GM23338 (cell line): ENCODE data around the gene KANK4.

Source experiments
- CREB1 ChIP-seq: fragments of 250-450 bp; sonication (Bioruptor Pico); IDR thresholded peaks from 2 replicates; pipeline ENCODE4 v1.5.0; 2020; ENCODE audit warnings: low read depth, mild to moderate bottlenecking, moderate library complexity
- EZH2 ChIP-seq: fragments of 200-600 bp; sonication (generic); IDR thresholded peaks from one replicate; pipeline ENCODE4 v1.8.0; 2017; ENCODE audit warnings: antibody characterized with exemption, mild to moderate bottlenecking, low read depth; ENCODE audit not compliant: unreplicated experiment
- EZH2phosphoT487 ChIP-seq: fragments of 200-600 bp; sonication (generic); IDR thresholded peaks from one replicate; pipeline ENCODE4 v1.8.1; 2018; ENCODE audit warnings: antibody characterized with exemption; ENCODE audit not compliant: unreplicated experiment
- NANOG ChIP-seq: IDR thresholded peaks from 2 replicates; pipeline ENCODE4 v1.6.1; 2016; ENCODE audit warnings: antibody characterized with exemption, borderline replicate concordance
- POLR2AphosphoS5 ChIP-seq: IDR thresholded peaks from 2 replicates; pipeline ENCODE4 v1.6.1; 2016; ENCODE audit warnings: antibody characterized with exemption, low read depth
- ZNF331 ChIP-seq: fragments of 250-450 bp; sonication (Bioruptor Pico); IDR thresholded peaks from 2 replicates; pipeline ENCODE4 v1.5.0; 2020; ENCODE audit warnings: low read depth, mild to moderate bottlenecking, moderate library complexity
- TF ChIP-seq, protein P1 (sequence below), 2 experiments: fragments of 200-600 bp in 1 of 2; sonication (generic) in 1 of 2; conservative IDR thresholded peaks; 2 replicates each; pipeline versions ENCODE4 v1.5.1 to v1.6.1; 2016 to 2017; ENCODE audit warnings: antibody characterized with exemption in 2 of 2, low read depth in 2 of 2, mild to moderate bottlenecking in 2 of 2, moderate library complexity in 1 of 2
- TF ChIP-seq, protein P2 (sequence below): fragments of 250-450 bp; sonication (Bioruptor Pico); IDR thresholded peaks from 2 replicates; pipeline ENCODE4 v1.5.0; 2020; ENCODE audit warnings: mild to moderate bottlenecking, moderate library complexity
- TF ChIP-seq, protein P3 (sequence below): IDR thresholded peaks from one replicate; pipeline ENCODE4 v1.6.1; 2018; ENCODE audit warnings: antibody characterized with exemption; ENCODE audit not compliant: unreplicated experiment

DNA sequence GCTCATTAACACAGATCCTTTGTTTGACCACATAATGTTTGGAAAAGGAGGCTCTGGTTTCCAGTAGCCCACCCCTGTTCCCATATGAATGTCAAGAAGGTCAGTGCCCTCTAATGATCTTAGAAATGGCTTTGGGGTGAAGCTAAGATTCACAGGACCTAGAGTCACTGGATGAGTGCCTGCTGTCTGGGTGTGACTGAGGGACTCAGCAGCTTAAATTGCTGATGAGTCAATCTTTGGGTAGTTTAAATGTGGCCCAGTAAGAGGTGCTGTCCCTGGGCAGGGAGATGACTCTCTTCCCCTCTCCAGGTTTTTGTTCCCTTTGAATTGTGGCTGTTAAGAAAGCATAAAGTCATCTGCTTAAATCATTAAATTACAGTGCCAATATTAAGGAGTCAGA is 74.0 kb downstream of the KANK4 start:
- TF ChIP-seq, protein P1, sequence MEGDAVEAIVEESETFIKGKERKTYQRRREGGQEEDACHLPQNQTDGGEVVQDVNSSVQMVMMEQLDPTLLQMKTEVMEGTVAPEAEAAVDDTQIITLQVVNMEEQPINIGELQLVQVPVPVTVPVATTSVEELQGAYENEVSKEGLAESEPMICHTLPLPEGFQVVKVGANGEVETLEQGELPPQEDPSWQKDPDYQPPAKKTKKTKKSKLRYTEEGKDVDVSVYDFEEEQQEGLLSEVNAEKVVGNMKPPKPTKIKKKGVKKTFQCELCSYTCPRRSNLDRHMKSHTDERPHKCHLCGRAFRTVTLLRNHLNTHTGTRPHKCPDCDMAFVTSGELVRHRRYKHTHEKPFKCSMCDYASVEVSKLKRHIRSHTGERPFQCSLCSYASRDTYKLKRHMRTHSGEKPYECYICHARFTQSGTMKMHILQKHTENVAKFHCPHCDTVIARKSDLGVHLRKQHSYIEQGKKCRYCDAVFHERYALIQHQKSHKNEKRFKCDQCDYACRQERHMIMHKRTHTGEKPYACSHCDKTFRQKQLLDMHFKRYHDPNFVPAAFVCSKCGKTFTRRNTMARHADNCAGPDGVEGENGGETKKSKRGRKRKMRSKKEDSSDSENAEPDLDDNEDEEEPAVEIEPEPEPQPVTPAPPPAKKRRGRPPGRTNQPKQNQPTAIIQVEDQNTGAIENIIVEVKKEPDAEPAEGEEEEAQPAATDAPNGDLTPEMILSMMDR (conservative IDR thresholded peaks at IDR 0.05; ENCODE audit: low read depth in 2 of 2): no peak
- TF ChIP-seq EZH2phosphoT487: no peak
- TF ChIP-seq, protein P2, sequence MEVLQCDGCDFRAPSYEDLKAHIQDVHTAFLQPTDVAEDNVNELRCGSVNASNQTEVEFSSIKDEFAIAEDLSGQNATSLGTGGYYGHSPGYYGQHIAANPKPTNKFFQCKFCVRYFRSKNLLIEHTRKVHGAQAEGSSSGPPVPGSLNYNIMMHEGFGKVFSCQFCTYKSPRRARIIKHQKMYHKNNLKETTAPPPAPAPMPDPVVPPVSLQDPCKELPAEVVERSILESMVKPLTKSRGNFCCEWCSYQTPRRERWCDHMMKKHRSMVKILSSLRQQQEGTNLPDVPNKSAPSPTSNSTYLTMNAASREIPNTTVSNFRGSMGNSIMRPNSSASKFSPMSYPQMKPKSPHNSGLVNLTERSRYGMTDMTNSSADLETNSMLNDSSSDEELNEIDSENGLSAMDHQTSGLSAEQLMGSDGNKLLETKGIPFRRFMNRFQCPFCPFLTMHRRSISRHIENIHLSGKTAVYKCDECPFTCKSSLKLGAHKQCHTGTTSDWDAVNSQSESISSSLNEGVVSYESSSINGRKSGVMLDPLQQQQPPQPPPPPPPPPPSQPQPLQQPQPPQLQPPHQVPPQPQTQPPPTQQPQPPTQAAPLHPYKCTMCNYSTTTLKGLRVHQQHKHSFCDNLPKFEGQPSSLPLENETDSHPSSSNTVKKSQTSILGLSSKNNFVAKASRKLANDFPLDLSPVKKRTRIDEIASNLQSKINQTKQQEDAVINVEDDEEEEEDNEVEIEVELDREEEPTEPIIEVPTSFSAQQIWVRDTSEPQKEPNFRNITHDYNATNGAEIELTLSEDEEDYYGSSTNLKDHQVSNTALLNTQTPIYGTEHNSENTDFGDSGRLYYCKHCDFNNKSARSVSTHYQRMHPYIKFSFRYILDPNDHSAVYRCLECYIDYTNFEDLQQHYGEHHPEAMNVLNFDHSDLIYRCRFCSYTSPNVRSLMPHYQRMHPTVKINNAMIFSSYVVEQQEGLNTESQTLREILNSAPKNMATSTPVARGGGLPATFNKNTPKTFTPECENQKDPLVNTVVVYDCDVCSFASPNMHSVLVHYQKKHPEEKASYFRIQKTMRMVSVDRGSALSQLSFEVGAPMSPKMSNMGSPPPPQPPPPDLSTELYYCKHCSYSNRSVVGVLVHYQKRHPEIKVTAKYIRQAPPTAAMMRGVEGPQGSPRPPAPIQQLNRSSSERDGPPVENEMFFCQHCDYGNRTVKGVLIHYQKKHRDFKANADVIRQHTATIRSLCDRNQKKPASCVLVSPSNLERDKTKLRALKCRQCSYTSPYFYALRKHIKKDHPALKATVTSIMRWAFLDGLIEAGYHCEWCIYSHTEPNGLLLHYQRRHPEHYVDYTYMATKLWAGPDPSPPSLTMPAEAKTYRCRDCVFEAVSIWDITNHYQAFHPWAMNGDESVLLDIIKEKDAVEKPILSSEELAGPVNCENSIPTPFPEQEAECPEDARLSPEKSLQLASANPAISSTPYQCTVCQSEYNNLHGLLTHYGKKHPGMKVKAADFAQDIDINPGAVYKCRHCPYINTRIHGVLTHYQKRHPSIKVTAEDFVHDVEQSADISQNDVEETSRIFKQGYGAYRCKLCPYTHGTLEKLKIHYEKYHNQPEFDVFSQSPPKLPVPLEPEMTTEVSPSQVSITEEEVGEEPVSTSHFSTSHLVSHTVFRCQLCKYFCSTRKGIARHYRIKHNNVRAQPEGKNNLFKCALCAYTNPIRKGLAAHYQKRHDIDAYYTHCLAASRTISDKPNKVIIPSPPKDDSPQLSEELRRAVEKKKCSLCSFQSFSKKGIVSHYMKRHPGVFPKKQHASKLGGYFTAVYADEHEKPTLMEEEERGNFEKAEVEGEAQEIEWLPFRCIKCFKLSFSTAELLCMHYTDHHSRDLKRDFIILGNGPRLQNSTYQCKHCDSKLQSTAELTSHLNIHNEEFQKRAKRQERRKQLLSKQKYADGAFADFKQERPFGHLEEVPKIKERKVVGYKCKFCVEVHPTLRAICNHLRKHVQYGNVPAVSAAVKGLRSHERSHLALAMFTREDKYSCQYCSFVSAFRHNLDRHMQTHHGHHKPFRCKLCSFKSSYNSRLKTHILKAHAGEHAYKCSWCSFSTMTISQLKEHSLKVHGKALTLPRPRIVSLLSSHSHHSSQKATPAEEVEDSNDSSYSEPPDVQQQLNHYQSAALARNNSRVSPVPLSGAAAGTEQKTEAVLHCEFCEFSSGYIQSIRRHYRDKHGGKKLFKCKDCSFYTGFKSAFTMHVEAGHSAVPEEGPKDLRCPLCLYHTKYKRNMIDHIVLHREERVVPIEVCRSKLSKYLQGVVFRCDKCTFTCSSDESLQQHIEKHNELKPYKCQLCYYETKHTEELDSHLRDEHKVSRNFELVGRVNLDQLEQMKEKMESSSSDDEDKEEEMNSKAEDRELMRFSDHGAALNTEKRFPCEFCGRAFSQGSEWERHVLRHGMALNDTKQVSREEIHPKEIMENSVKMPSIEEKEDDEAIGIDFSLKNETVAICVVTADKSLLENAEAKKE: no peak
- TF ChIP-seq POLR2AphosphoS5: no peak
- TF ChIP-seq CREB1 (CRISPR knock-in tag): no peak
- no peak for TF ChIP-seq NANOG
- TF ChIP-seq EZH2: no peak
- TF ChIP-seq, protein P3, sequence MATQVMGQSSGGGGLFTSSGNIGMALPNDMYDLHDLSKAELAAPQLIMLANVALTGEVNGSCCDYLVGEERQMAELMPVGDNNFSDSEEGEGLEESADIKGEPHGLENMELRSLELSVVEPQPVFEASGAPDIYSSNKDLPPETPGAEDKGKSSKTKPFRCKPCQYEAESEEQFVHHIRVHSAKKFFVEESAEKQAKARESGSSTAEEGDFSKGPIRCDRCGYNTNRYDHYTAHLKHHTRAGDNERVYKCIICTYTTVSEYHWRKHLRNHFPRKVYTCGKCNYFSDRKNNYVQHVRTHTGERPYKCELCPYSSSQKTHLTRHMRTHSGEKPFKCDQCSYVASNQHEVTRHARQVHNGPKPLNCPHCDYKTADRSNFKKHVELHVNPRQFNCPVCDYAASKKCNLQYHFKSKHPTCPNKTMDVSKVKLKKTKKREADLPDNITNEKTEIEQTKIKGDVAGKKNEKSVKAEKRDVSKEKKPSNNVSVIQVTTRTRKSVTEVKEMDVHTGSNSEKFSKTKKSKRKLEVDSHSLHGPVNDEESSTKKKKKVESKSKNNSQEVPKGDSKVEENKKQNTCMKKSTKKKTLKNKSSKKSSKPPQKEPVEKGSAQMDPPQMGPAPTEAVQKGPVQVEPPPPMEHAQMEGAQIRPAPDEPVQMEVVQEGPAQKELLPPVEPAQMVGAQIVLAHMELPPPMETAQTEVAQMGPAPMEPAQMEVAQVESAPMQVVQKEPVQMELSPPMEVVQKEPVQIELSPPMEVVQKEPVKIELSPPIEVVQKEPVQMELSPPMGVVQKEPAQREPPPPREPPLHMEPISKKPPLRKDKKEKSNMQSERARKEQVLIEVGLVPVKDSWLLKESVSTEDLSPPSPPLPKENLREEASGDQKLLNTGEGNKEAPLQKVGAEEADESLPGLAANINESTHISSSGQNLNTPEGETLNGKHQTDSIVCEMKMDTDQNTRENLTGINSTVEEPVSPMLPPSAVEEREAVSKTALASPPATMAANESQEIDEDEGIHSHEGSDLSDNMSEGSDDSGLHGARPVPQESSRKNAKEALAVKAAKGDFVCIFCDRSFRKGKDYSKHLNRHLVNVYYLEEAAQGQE: no peak
- no peak for TF ChIP-seq ZNF331
